Stomach (tissue), 9 donors: ENCODE data around the gene FLT1. TPM values are rescaled to one million over a fixed set of nuclear protein-coding genes. Genes with fewer than 3 reads are reported as not detected.
A peak's percentile ranks its signal among the peaks of the same experiment; 100 is the strongest.

Experiments used
- DNase-seq, 2 donors: peaks; one replicate each; pipeline versions ENCODE4 v3.0.0 to v3.0.0-alpha.2; 2013 to 2019
- H3K27ac ChIP-seq, 5 donors: fragments of 200-600 bp in 4 of 5; sonication (generic) in 4 of 5; one replicate each; pipeline ENCODE4 v1.5.1; 2013 to 2019; ENCODE audit warnings: mild to moderate bottlenecking in 1 of 5, moderate library complexity in 1 of 5
- H3K27me3 ChIP-seq, 3 donors: fragments of 200-600 bp; sonication (generic); one replicate each; pipeline ENCODE4 v1.5.1; 2017 to 2019; ENCODE audit warnings: mixed run types in 1 of 3
- H3K36me3 ChIP-seq, 4 donors: fragments of 200-600 bp; sonication (generic); 1 replicate in 3 of 4; 2 replicates in 1 of 4; pipeline ENCODE4 v1.5.1; 2016 to 2019
- H3K4me1 ChIP-seq, 4 donors: fragments of 200-600 bp; sonication (generic); one replicate each; pipeline ENCODE4 v1.5.1; 2016 to 2019
- H3K4me3 ChIP-seq, 4 donors: fragments of 200-600 bp; sonication (generic) in 3 of 4; one replicate each; pipeline ENCODE4 v1.5.1; 2016 to 2019; ENCODE audit warnings: mild to moderate bottlenecking in 1 of 4
- H3K9me3 ChIP-seq, 4 donors: fragments of 200-600 bp; sonication (generic); one replicate each; pipeline ENCODE4 v1.5.1; 2016 to 2019
- CTCF ChIP-seq, 7 experiments: fragments of 450-650 bp in 4 of 7; fragments of 200-600 bp in 3 of 7; sonication (generic) in 3 of 7; IDR thresholded peaks; one replicate each; pipeline ENCODE4 v1.5.1; 2016 to 2019; ENCODE audit warnings: antibody characterized with exemption in 7 of 7, control low read depth in 2 of 7, mild to moderate bottlenecking in 1 of 7
- EP300 ChIP-seq: sonication (generic); formaldehyde crosslinking; IDR thresholded peaks from one replicate; pipeline ENCODE4 v1.6.1; 2017; ENCODE audit warnings: antibody characterized with exemption
- POLR2A ChIP-seq, 4 donors: fragments of 450-650 bp; IDR thresholded peaks; one replicate each; pipeline ENCODE4 v1.6.1; 2016; ENCODE audit warnings: antibody characterized with exemption in 4 of 4, control low read depth in 2 of 4, mild to moderate bottlenecking in 1 of 4, moderate library complexity in 1 of 4
- POLR2AphosphoS5 ChIP-seq, 3 donors: sonication (generic); formaldehyde crosslinking; IDR thresholded peaks; one replicate each; pipeline ENCODE4 v1.6.1; 2016; ENCODE audit warnings: antibody characterized with exemption in 3 of 3
- WGBS, 5 donors: extraction: QIAGEN DNeasy Blood & Tissue Kit in 3 of 5; methylation state at CpG; one replicate each; pipeline versions ENCODE4 v1.1.5 to v1.1.7; 2013 to 2018; 5-methylcytosine and 5-hydroxymethylcytosine counted together
- intact Hi-C: fragments of 100-400 bp; cut with DNase I; formaldehyde crosslinking; loops from one replicate; pipeline ENCODE4 v1.15.1; 2023; ENCODE audit warnings: low total_unique reads
- polyA plus RNA-seq, 3 donors: library from polyadenylated mRNA; stranded (reverse); fragments of 200-250 nt; gene quantifications; one replicate each; pipeline ENCODE4 v1.2.3, GENCODE V29; 2013
- total RNA-seq, 5 donors: library from RNA; depleted of rRNA; stranded (reverse); fragments of >200 nt; gene quantifications; one replicate each; pipeline versions ENCODE4 v1.1.0 to v1.2.3, GENCODE V29; 2014 to 2016
- donor health status: healthy with polysubstance abuse.
- donor health status: Bipolar disorder and iron deficiency.
- donor health status: healthy.

The FLT1 gene
- total and polyA plus RNA-seq, 8 donors, result 1.00 to 41.9 (median 3.6) TPM; not detected in 1

- Histone ChIP-seq H3K4me3 (no peak overlapping the region), H3K27ac (no peak overlapping the region), H3K27me3 (peaks cover 9 to 46% (median 28%) of the 10 kb centered on the region in 3 donors), H3K9me3 (no peaks in the 10 kb centered on the region), H3K4me1 (peaks cover 8 to 15% (median 12%) of the 10 kb centered on the region in 4 donors), H3K36me3 (no peaks in the 10 kb centered on the region)
- intact Hi-C loops, result no loop called here
- TF ChIP-seq EP300, result no peak
- no peak for TF ChIP-seq CTCF (IDR thresholded peaks at IDR 0.05)
- no peak for TF ChIP-seq POLR2AphosphoS5 (IDR thresholded peaks at IDR 0.05)
- TF ChIP-seq POLR2A (IDR thresholded peaks at IDR 0.05), result no peak
- WGBS, 5 donors, result 75 to 81% (median 77%) methylated on average over 5 of the region's 5 CpGs
- no peak for DNase-seq
These were observed 4.7 kb upstream of the FLT1 start for GRCh38 chr13:28499609-28500008.

GRCh38 chr13:28498481-28499115 is 3.7 kb upstream of the FLT1 start:
- TF ChIP-seq EP300, result no peak
- TF ChIP-seq POLR2AphosphoS5 (IDR thresholded peaks at IDR 0.05), result no peak
- no peak for TF ChIP-seq CTCF (IDR thresholded peaks at IDR 0.05)
- WGBS, 5 donors, result 64 to 72% (median 69%) methylated on average over 14 to 16 of the region's 16 CpGs
- DNase-seq, result no peak
- intact Hi-C loops, result no loop called here
- no peak overlapping the region for H3K27ac ChIP-seq
- no peaks in the 10 kb centered on the region for H3K9me3 ChIP-seq
- H3K4me1 ChIP-seq, result peaks cover 18 to 25% (median 21%) of the 10 kb centered on the region in 4 donors
- H3K36me3 ChIP-seq, result no peaks in the 10 kb centered on the region
- H3K27me3 ChIP-seq, result peaks cover 18 to 53% (median 38%) of the 10 kb centered on the region in 3 donors
- no peak overlapping the region for H3K4me3 ChIP-seq

GRCh38 chr13:28497143-28497876 is 2.4 kb upstream of the FLT1 start:
- Histone ChIP-seq H3K4me1 (peaks cover 18 to 28% (median 22%) of the 10 kb centered on the region in 4 donors), H3K9me3 (no peaks in the 10 kb centered on the region), H3K36me3 (no peaks in the 10 kb centered on the region), H3K27ac (no peak overlapping the region), H3K4me3 (no peak overlapping the region), H3K27me3 (peaks cover 18 to 66% (median 51%) of the 10 kb centered on the region in 3 donors)
- intact Hi-C loops, result no loop called here
- WGBS, 5 donors, result 47 to 65% (median 51%) methylated on average over 4 of the region's 4 CpGs
- TF ChIP-seq POLR2A (IDR thresholded peaks at IDR 0.05) (no peak), POLR2AphosphoS5 (IDR thresholded peaks at IDR 0.05) (no peak), CTCF (IDR thresholded peaks at IDR 0.05) (no peak), EP300 (no peak)
- no peak for DNase-seq

GRCh38 chr13:28496188-28496564 is 1.2 kb upstream of the FLT1 start:
- 39 to 50% (median 43%) methylated on average over 9 to 10 of the region's 10 CpGs for WGBS, 5 donors
- H3K27me3 ChIP-seq, result peaks cover 18 to 77% (median 62%) of the 10 kb centered on the region in 3 donors
- TF ChIP-seq POLR2AphosphoS5 (IDR thresholded peaks at IDR 0.05) (no peak), EP300 (no peak), POLR2A (IDR thresholded peaks at IDR 0.05) (no peak), CTCF (IDR thresholded peaks at IDR 0.05) (no peak)
- H3K27ac ChIP-seq, result peak overlapping the region in 1 of 5 donors; percentile 48
- H3K9me3 ChIP-seq, result no peaks in the 10 kb centered on the region
- no peak for DNase-seq
- peaks cover 18 to 28% (median 22%) of the 10 kb centered on the region in 4 donors for H3K4me1 ChIP-seq
- intact Hi-C loops, result no loop called here
- no peak overlapping the region for H3K4me3 ChIP-seq
- H3K36me3 ChIP-seq, result no peaks in the 10 kb centered on the region
